AG04450 (cell line): ENCODE data around the gene RIMBP2. TPM values are rescaled to one million over a fixed set of nuclear protein-coding genes. Genes with fewer than 3 reads are reported as not detected.

Experiments
- CTCF ChIA-PET: fragments of 300-600, 350-600 bp; formaldehyde crosslinking; extraction: SDS; loops from one replicate; lab custom pipeline; 2022; ENCODE audit warnings: antibody characterized with exemption, inconsistent platforms; lab: Charles Lee
- POLR2A ChIA-PET: fragments of 350-600 bp; formaldehyde crosslinking; extraction: SDS; loops from one replicate; lab custom pipeline; 2021; ENCODE audit warnings: antibody characterized with exemption, inconsistent platforms; lab: Yijun Ruan, JAX
- DNase-seq: peaks from one replicate; pipeline ENCODE4 v3.0.0-alpha.2; 2011; ENCODE audit warnings: low read depth, low spot score
- H3K27ac ChIP-seq: one replicate; pipeline ENCODE4 v1.5.1; 2012; ENCODE audit warnings: low read depth, low read length, control low read depth
- H3K27me3 ChIP-seq: one replicate; pipeline ENCODE4 v1.6.0; 2012; ENCODE audit warnings: low read length; ENCODE audit not compliant: control insufficient read depth, insufficient read depth
- H3K4me3 ChIP-seq: 2 replicates; pipeline ENCODE4 v1.5.1; 2011; ENCODE audit warnings: mild to moderate bottlenecking, low read depth, low read length, control low read depth
- H3K9me3 ChIP-seq: 2 replicates; pipeline ENCODE4 v1.5.1; 2012; ENCODE audit warnings: low read length; ENCODE audit not compliant: control insufficient read depth, insufficient read depth
- CTCF ChIP-seq: IDR thresholded peaks from 2 replicates; pipeline ENCODE4 v1.5.1; 2011; ENCODE audit warnings: low read depth, low read length, control low read depth, inconsistent platforms
- polyA plus RNA-seq: library from polyadenylated mRNA; depleted of rRNA; stranded (reverse); fragments of >200 nt; gene quantifications from 2 replicates; pipeline ENCODE4 v1.2.3, GENCODE V29; 2011

Gene RIMBP2
- polyA plus RNA-seq, 1 experiment = not detected

GRCh38 chr12:130396667-130397066 is 319.4 kb downstream of the RIMBP2 start:
- TF ChIP-seq CTCF = no peak
- no peak overlapping the region for H3K27ac ChIP-seq
- no peak overlapping the region for H3K4me3 ChIP-seq
- peaks cover 42% of the 10 kb centered on the region for H3K9me3 ChIP-seq
- H3K27me3 ChIP-seq = no peaks in the 10 kb centered on the region
- no peak for DNase-seq
- POLR2A ChIA-PET = no interaction called here
- CTCF ChIA-PET = no interaction called here

- TF ChIP-seq CTCF = no peak
- peaks cover 40% of the 10 kb centered on the region for H3K9me3 ChIP-seq
- H3K27me3 ChIP-seq = no peaks in the 10 kb centered on the region
- H3K4me3 ChIP-seq = no peak overlapping the region
- no peak for DNase-seq
- ChIA-PET POLR2A (no interaction called here), CTCF (no interaction called here)
- H3K27ac ChIP-seq = no peak overlapping the region
These were observed 321.2 kb downstream of the RIMBP2 start for GRCh38 chr12:130394906-130395305.

- Histone ChIP-seq H3K9me3 (peaks cover 26% of the 10 kb centered on the region), H3K4me3 (no peak overlapping the region), H3K27me3 (no peaks in the 10 kb centered on the region), H3K27ac (no peak overlapping the region)
- no peak for TF ChIP-seq CTCF
- ChIA-PET CTCF (no interaction called here), POLR2A (no interaction called here)
- no peak for DNase-seq
These were observed 324.9 kb downstream of the RIMBP2 start for GRCh38 chr12:130391186-130391585.

GRCh38 chr12:130385193-130385592 is 330.9 kb downstream of the RIMBP2 start:
- POLR2A ChIA-PET = no interaction called here
- no peak for DNase-seq
- Histone ChIP-seq H3K4me3 (no peak overlapping the region), H3K27me3 (no peaks in the 10 kb centered on the region), H3K27ac (no peak overlapping the region), H3K9me3 (peaks cover 12% of the 10 kb centered on the region)
- no peak for TF ChIP-seq CTCF
- CTCF ChIA-PET = no interaction called here

- DNase-seq = no peak
- TF ChIP-seq CTCF = no peak
- no peak overlapping the region for H3K27ac ChIP-seq
- H3K4me3 ChIP-seq = no peak overlapping the region
- ChIA-PET CTCF (no interaction called here), POLR2A (no interaction called here)
- peaks cover 13% of the 10 kb centered on the region for H3K9me3 ChIP-seq
- no peaks in the 10 kb centered on the region for H3K27me3 ChIP-seq
These were observed 331.9 kb downstream of the RIMBP2 start for GRCh38 chr12:130384234-130384633.
